PC-9 (cell line): ENCODE data around the gene CCDC43. TPM values are rescaled to one million over a fixed set of nuclear protein-coding genes. Genes with fewer than 3 reads are reported as not detected.

ENCODE experiments used
- BruUV-seq: library from RNA; stranded (reverse); fragments of 400-500 nt; replicated peaks from 2 replicates; lab custom pipeline; 2021; lab: Mats Ljungman, UMichigan
- CTCF ChIA-PET: fragments of 300-600 bp; sonication (Branson Sonifier 250); formaldehyde crosslinking; loops from one replicate; lab custom pipeline; 2022; ENCODE audit warnings: antibody characterized with exemption; lab: Charles Lee
- POLR2A ChIA-PET: fragments of 300-600 bp; sonication (Branson Sonifier 250); formaldehyde crosslinking; loops from one replicate; lab custom pipeline; 2022; ENCODE audit warnings: antibody characterized with exemption; ENCODE audit not compliant: unreplicated experiment; lab: Charles Lee
- DNase-seq, 2 experiments: peaks; one replicate each; pipeline versions ENCODE4 v3.0.0 to v3.0.0-alpha.2; 2015 to 2022; ENCODE audit warnings: mixed read lengths in 1 of 2
- H2AFZ ChIP-seq: fragments of 200-600 bp; sonication (generic); 2 replicates; pipeline ENCODE4 v1.8.1; 2017; ENCODE audit warnings: antibody characterized with exemption
- H3F3A ChIP-seq: fragments of 200-600 bp; sonication (generic); 2 replicates; pipeline ENCODE4 v1.8.1; 2017; ENCODE audit warnings: antibody characterized with exemption, mild to moderate bottlenecking, low read depth; ENCODE audit not compliant: insufficient read depth
- H3K27ac ChIP-seq: fragments of 200-600 bp; sonication (generic); 2 replicates; pipeline ENCODE4 v1.6.1; 2016; ENCODE audit warnings: mixed run types
- H3K27me3 ChIP-seq: fragments of 200-600 bp; sonication (generic); 2 replicates; pipeline ENCODE4 v1.6.1; 2016; ENCODE audit warnings: low read depth, mixed run types; ENCODE audit not compliant: insufficient read depth
- H3K36me3 ChIP-seq: fragments of 200-600 bp; sonication (generic); 2 replicates; pipeline ENCODE4 v1.6.1; 2016; ENCODE audit warnings: low read depth, mixed run types
- H3K4me1 ChIP-seq: fragments of 200-600 bp; sonication (generic); replicated peaks from 2 replicates; pipeline ENCODE4 v1.6.1; 2016; ENCODE audit warnings: mixed run types; ENCODE audit not compliant: insufficient read depth
- H3K4me2 ChIP-seq: fragments of 200-600 bp; sonication (generic); 2 replicates; pipeline ENCODE4 v1.6.1; 2017; ENCODE audit warnings: mixed run types
- H3K4me3 ChIP-seq: fragments of 200-600 bp; sonication (generic); 2 replicates; pipeline ENCODE4 v1.6.1; 2016; ENCODE audit warnings: mixed run types
- H3K79me2 ChIP-seq: fragments of 200-600 bp; sonication (generic); 2 replicates; pipeline ENCODE4 v1.6.1; 2017; ENCODE audit warnings: low read depth, mixed run types
- H3K9me2 ChIP-seq: fragments of 200-600 bp; sonication (generic); 2 replicates; pipeline ENCODE4 v1.8.1; 2017; ENCODE audit warnings: mild to moderate bottlenecking; ENCODE audit not compliant: insufficient read depth
- H3K9me3 ChIP-seq: fragments of 200-600 bp; sonication (generic); 2 replicates; pipeline ENCODE4 v1.8.1; 2016; ENCODE audit warnings: low read depth; ENCODE audit not compliant: insufficient read depth
- H4K20me1 ChIP-seq: fragments of 200-600 bp; sonication (generic); 2 replicates; pipeline ENCODE4 v1.8.1; 2017; ENCODE audit not compliant: insufficient read depth
- EZH2 ChIP-seq: fragments of 200-600 bp; sonication (generic); IDR thresholded peaks from 2 replicates; pipeline ENCODE4 v1.8.0; 2017; ENCODE audit warnings: antibody characterized with exemption, low read depth
- intact Hi-C: fragments of 100-400 bp; cut with micrococcal nuclease; formaldehyde crosslinking; loops from one replicate; pipeline ENCODE4 v1.10.0; 2022; ENCODE audit not compliant: unreplicated experiment
- total RNA-seq: library from RNA; stranded (reverse); gene quantifications from 2 replicates; pipeline ENCODE4 v1.2.3, GENCODE V29; 2021
- TF ChIP-seq, protein P1 (sequence below): fragments of 200-600 bp; sonication (generic); conservative IDR thresholded peaks from 2 replicates; pipeline ENCODE4 v1.6.1; 2017; ENCODE audit warnings: mixed run types, antibody characterized with exemption, mild to moderate bottlenecking, moderate library complexity

The CCDC43 gene
- total RNA-seq, 1 experiment from 2014 or later, result 19.9 TPM

DNA sequence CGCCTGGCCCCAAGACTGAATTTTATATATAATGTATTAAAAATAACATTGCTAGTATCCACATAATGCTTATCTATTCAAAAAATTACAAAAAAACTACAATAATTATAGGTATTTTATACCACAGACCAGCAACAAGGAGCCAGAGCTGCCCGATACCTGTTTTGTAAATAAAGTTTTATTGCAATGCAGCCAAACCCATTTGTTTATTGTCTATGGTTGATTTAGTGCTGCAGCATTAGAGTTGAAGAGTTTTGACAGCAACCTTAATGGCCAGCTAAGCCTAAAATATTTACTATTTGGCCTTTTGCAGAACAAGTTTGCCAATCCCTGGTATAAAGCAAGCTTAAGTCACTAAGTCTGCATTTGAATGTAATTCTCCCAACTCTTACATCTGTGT, 27.7 kb downstream of the CCDC43 start:
- POLR2A ChIA-PET, result no interaction called here

GRCh38 chr17:44655983-44656710, 33.4 kb downstream of the CCDC43 start, which contains the start of gene MEIOC:
TSS of gene MEIOC (plus strand) at chr17:44656468. CDS start at chr17:44656614, 146 bp downstream.
- Histone ChIP-seq H3K27ac (no peak within 1 kb of the TSS), H3K79me2 (no peaks in the 10 kb centered on the region), H3K4me3 (no peak within 1 kb of the TSS), H3F3A (peaks cover 4% of the 10 kb centered on the region; the same call in 1 of the 2 replicates), H4K20me1 (no peaks in the 10 kb centered on the region), H3K36me3 (no peaks in the 10 kb centered on the region), H3K9me3 (no peaks in the 10 kb centered on the region), H3K4me2 (peak within 1 kb of the TSS; percentile 40), H3K4me1 (no peaks in the 10 kb centered on the region), H3K9me2 (no peaks in the 10 kb centered on the region), H2AFZ (0 out of 2 replicates have a peak within 1 kb of the TSS, but pooled peaks have one; percentile 33), H3K27me3 (no peaks in the 10 kb centered on the region)
- TF ChIP-seq, protein P1, sequence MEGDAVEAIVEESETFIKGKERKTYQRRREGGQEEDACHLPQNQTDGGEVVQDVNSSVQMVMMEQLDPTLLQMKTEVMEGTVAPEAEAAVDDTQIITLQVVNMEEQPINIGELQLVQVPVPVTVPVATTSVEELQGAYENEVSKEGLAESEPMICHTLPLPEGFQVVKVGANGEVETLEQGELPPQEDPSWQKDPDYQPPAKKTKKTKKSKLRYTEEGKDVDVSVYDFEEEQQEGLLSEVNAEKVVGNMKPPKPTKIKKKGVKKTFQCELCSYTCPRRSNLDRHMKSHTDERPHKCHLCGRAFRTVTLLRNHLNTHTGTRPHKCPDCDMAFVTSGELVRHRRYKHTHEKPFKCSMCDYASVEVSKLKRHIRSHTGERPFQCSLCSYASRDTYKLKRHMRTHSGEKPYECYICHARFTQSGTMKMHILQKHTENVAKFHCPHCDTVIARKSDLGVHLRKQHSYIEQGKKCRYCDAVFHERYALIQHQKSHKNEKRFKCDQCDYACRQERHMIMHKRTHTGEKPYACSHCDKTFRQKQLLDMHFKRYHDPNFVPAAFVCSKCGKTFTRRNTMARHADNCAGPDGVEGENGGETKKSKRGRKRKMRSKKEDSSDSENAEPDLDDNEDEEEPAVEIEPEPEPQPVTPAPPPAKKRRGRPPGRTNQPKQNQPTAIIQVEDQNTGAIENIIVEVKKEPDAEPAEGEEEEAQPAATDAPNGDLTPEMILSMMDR, result no peak
- TF ChIP-seq EZH2, result no peak
- BruUV-seq, result no TSS peak
- ChIA-PET POLR2A (interaction anchor here (0.5 kb wide), 1 partner anchor 26 kb away, joined by 23 read pairs; no protein-coding TSS in a partner anchor), CTCF (no interaction called here)
- DNase-seq, result no peak
- intact Hi-C loops, result no loop called here

More for the DNA sequence above, 27.7 kb downstream of the CCDC43 start:
- no TSS peak for BruUV-seq
- no peak for DNase-seq
- Histone ChIP-seq H3K79me2 (no peaks in the 10 kb centered on the region), H3K4me2 (no peak overlapping the region), H2AFZ (no peak overlapping the region), H4K20me1 (no peaks in the 10 kb centered on the region), H3K27ac (no peak overlapping the region), H3K27me3 (no peaks in the 10 kb centered on the region), H3K4me1 (no peaks in the 10 kb centered on the region), H3K36me3 (no peaks in the 10 kb centered on the region), H3F3A (no peaks in the 10 kb centered on the region; the same call in 1 of the 2 replicates), H3K4me3 (no peak overlapping the region), H3K9me2 (no peaks in the 10 kb centered on the region), H3K9me3 (no peaks in the 10 kb centered on the region)
- intact Hi-C loops, result no loop called here
- CTCF ChIA-PET, result no interaction called here
- TF ChIP-seq, protein P1, result no peak
- TF ChIP-seq EZH2, result no peak

DNA sequence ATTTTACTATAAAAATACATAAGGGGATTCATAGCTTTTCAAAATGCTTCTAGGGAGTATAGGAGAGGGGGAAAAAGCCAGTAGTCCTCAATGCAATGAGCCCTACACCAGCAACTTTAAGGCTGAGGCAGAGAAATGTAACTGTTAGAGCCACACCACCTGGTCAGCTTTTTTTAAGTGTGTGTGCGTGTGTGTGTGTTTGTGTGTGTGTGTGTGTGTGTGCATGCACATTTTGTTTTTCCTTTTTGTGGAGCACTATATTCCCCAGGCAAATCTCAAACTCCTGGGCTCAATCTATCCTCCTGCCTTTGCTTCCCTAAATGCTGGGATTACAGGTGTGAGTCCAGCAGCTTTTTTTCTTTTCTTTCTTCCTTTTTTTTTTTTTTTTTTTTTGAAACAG, 35.6 kb downstream of the CCDC43 start:
- Histone ChIP-seq H3K79me2 (no peaks in the 10 kb centered on the region), H3K4me3 (no peak overlapping the region), H3K9me2 (no peaks in the 10 kb centered on the region), H3K4me1 (no peaks in the 10 kb centered on the region), H3K4me2 (no peak overlapping the region), H4K20me1 (no peaks in the 10 kb centered on the region), H3K27ac (no peak overlapping the region), H3K36me3 (no peaks in the 10 kb centered on the region), H3K27me3 (no peaks in the 10 kb centered on the region), H2AFZ (no peak overlapping the region), H3F3A (peaks cover 4% of the 10 kb centered on the region; the same call in 1 of the 2 replicates), H3K9me3 (no peaks in the 10 kb centered on the region)
- ChIA-PET POLR2A (interaction anchor here (0.6 kb wide), 1 partner anchor 1285 kb away, joined by 3 read pairs; no protein-coding TSS in a partner anchor), CTCF (no interaction called here)
- intact Hi-C loops, result no loop called here
- DNase-seq, result no peak
- no TSS peak for BruUV-seq
- TF ChIP-seq, protein P1, result no peak
- no peak for TF ChIP-seq EZH2
